ENCODE measurements around the gene LCMT2. TPM values are rescaled to one million over a fixed set of nuclear protein-coding genes. Genes with fewer than 3 reads are reported as not detected.

The LCMT2 gene
- total and polyA plus RNA-seq, 2 of the 8 experiments (the other 6 are each of a cell fraction or from before 2014, with no cell fraction given): 11.2 to 11.9 TPM

DNA sequence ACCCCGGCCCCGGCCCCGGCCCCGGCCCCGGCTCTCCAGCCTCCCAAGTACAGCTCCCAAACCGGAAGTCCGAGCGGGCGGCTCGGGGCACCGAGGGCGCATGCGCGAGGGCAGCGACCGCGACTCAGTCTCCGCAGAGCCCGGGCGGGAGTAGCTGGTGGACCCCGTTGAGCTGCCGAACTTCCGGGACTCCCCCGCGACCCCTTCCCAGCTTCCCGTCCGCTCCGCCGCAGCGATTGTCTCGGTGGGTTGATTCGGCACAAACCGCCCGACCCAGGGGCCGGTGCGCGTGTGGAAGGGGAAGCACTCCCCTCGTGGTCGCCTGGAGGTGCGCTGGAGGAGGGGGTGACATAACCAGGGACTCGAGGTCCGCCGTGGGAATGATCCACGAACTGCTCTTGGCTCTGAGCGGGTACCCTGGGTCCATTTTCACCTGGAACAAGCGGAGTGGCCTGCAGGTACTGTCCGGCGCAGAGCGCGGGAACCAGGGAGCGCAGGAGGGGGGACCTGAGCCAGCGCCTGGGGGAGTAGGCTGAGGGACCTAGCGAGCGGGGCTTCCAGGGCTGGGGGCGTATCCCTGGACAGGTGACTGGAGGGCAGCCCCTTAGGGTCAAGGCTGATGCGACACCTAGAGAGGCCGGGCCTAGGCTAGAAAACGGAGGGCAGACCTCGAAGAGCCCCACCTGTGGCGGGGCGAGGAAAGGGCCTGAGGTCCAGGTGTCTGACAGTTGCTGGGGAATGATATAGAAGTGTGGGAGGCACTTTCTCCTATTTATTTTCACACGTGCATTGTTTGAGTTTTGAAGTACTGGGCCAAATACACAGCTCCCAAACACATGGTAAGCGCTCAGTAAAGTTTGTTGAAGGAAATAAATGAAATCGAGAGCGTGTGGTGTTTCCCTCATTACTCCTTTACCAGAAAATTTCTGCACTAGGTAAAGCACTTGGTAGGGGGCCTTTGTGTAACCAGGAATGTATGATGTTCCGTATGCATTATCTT is 40.9 kb upstream of the LCMT2 start, which contains the start of the genes TUBGCP4 and ZSCAN29:
TSS of gene TUBGCP4 (plus strand) at position 127 of the 1,000 bp plus-strand sequence. CDS start at position 381, 254 bp downstream.
TSS of gene ZSCAN29 (minus strand) at position 69 of the 1,000 bp plus-strand sequence. CDS start 1,130 bp downstream, outside the sequence.
- CTCF ChIA-PET (ENCODE audit: partially characterized antibody): interaction anchor here (0.6 to 1.6 kb wide), 12 partner anchors 7 to 171 kb away, joined by 3 to 11 read pairs (median 3); partner anchors contain the start of gene MAP1A
- no peak within 1 kb of the TSS for H2BK120ac ChIP-seq (replicated peaks; ENCODE audit: low read depth, low read length)
- no peak within 1 kb of the TSS for H3K23ac ChIP-seq (ENCODE audit: insufficient read length)
- no peak within 1 kb of the TSS; the same call in 1 of the 2 replicates for H2BK15ac ChIP-seq (ENCODE audit: low read length)
- peak within 1 kb of the TSS; percentile 90; the same call in 1 of the 2 replicates for H4K8ac ChIP-seq (ENCODE audit: extremely low read depth, insufficient read depth, low read length)
- H3K27ac ChIP-seq (ENCODE audit: low read depth, low read length): peak within 1 kb of the TSS; percentile 75; the same call in 1 of the 2 replicates
- H3K4me1 ChIP-seq (replicated peaks in 1 of 4; ENCODE audit: control insufficient read depth in 3 of 4, insufficient read depth in 4 of 4, low read length in 3 of 4): peaks cover 2 to 12% (median 3%) of the 10 kb centered on the region in 4 experiments; a peak in 6 of 7 replicates
- H3K4ac ChIP-seq (replicated peaks; ENCODE audit: insufficient read length, low read depth, low read length): peak within 1 kb of the TSS; percentile 96
- 3% methylated on average over 63 of the region's 66 CpGs; no CpG with 5 or more reads in 1 of the 2 experiments for WGBS, 2 experiments (ENCODE audit: extremely low coverage in 1 of 2, insufficient coverage in 1 of 2, insufficient read length in 1 of 2, insufficient replicate concordance in 2 of 2, low coverage in 1 of 2, low lambda C conversion rate in 2 of 2, missing lambda C conversion rate in 1 of 2)
- H2AFZ ChIP-seq (ENCODE audit: low read length): peak within 1 kb of the TSS; percentile 82
- peaks cover 4 to 39% of the 10 kb centered on the region in 2 experiments; a peak in 3 of 4 replicates for H3K79me2 ChIP-seq (ENCODE audit: control insufficient read depth in 1 of 2, insufficient read depth in 2 of 2, low read length in 2 of 2)
- H3K4me2 ChIP-seq (ENCODE audit: insufficient read depth in 1 of 2, low read depth in 2 of 2, low read length in 2 of 2): peak within 1 kb of the TSS; percentile 77 to 95
- POLR2A ChIA-PET (ENCODE audit: partially characterized antibody): interaction anchor here (0.7 to 2.4 kb wide), 6 partner anchors 12 to 142 kb away, joined by 3 to 26 read pairs (median 3); no protein-coding TSS in a partner anchor
- DNase-seq (ENCODE audit: low read depth in 1 of 2, low spot score in 2 of 2) (peak; percentile 73 to 93), FAIRE-seq (peak; percentile 24)
- H3K36me3 ChIP-seq (ENCODE audit: control insufficient read depth in 2 of 4, insufficient read depth in 4 of 4, low read length in 3 of 4): peaks cover 3 to 27% (median 12%) of the 10 kb centered on the region in 4 experiments
- H3K23me2 ChIP-seq (ENCODE audit: low read depth, low read length): peaks cover 5% of the 10 kb centered on the region; the same call in 1 of the 2 replicates
- H4K91ac ChIP-seq (replicated peaks; ENCODE audit: insufficient read length, low read length): peak within 1 kb of the TSS; percentile 52
- peak within 1 kb of the TSS; percentile 74 to 90 (median 86) for H3K9ac ChIP-seq (replicated peaks in 1 of 4; ENCODE audit: extremely low read depth in 1 of 4, low read depth in 3 of 4, low read length in 3 of 4)
- H4K20me1 ChIP-seq (replicated peaks in 1 of 2; ENCODE audit: control insufficient read depth in 1 of 2, insufficient read depth in 2 of 2, low read length in 2 of 2): peaks cover 6 to 8% of the 10 kb centered on the region in 2 experiments
- peak within 1 kb of the TSS; percentile 78 to 98 (median 88) for H3K4me3 ChIP-seq (ENCODE audit: extremely low read depth in 1 of 4, insufficient read depth in 2 of 4, low read depth in 3 of 4, low read length in 4 of 4)
- no peaks in the 10 kb centered on the region for H3K9me3 ChIP-seq (ENCODE audit: insufficient read depth in 2 of 2, low read depth in 1 of 2, low read length in 1 of 2)
- H2BK5ac ChIP-seq (ENCODE audit: low read depth, low read length): peak within 1 kb of the TSS; percentile 61; the same call in 1 of the 2 replicates
- H4K5ac ChIP-seq (ENCODE audit: insufficient read length, low read depth, low read length): peak within 1 kb of the TSS; percentile 72
- H3K18ac ChIP-seq (ENCODE audit: extremely low read depth, low read length): peak within 1 kb of the TSS; percentile 65
- H2BK20ac ChIP-seq (ENCODE audit: low read length): no peak within 1 kb of the TSS
- no peak within 1 kb of the TSS for H2BK12ac ChIP-seq (ENCODE audit: low read depth, low read length)
- H3K79me1 ChIP-seq (ENCODE audit: low read depth, low read length): peaks cover 11% of the 10 kb centered on the region
- H3K14ac ChIP-seq (ENCODE audit: insufficient read length): no peak within 1 kb of the TSS
- no peaks in the 10 kb centered on the region for H3K27me3 ChIP-seq (replicated peaks in 1 of 4; ENCODE audit: control insufficient read depth in 3 of 4, extremely low read depth in 1 of 4, insufficient read depth in 3 of 4, low read length in 3 of 4)
- peak within 1 kb of the TSS; percentile 52 for H3K56ac ChIP-seq (replicated peaks; ENCODE audit: insufficient read length, low read depth, low read length)
- H2AK5ac ChIP-seq (ENCODE audit: low read depth, low read length): no peak within 1 kb of the TSS
- TF ChIP-seq RNF2 (IDR thresholded peaks at IDR 0.05; ENCODE audit: borderline replicate concordance, low read depth, low read length, missing control alignments, poor library complexity, severe bottlenecking) (no peak), CHD1 (IDR thresholded peaks at IDR 0.05; ENCODE audit: low read depth, low read length) (no peak), USF2 (IDR thresholded peaks at IDR 0.05; ENCODE audit: low read length) (no peak), CBX8 (IDR thresholded peaks at IDR 0.05; ENCODE audit: borderline replicate concordance, low read depth, low read length) (no peak), SP1 (IDR thresholded peaks at IDR 0.05; ENCODE audit: low read depth, low read length) (no peak), BCL11A (IDR thresholded peaks at IDR 0.05; ENCODE audit: low read depth in 2 of 2, low read length in 2 of 2) (no peak), RBBP5 (IDR thresholded peaks at IDR 0.05; ENCODE audit: borderline replicate concordance, low read depth, low read length) (no peak), RAD21 (IDR thresholded peaks at IDR 0.05 in 1 of 2, conservative IDR thresholded peaks at IDR 0.05 in 1 of 2; ENCODE audit: low read depth in 2 of 2, low read length in 2 of 2) (no peak)

Measured in H1 (cell line).